Suppressor macrophage treated with lipopolysaccharide for 1 hour (primary cell): ENCODE data around the gene AP4E1.
"Not testable (repeated sequence)": the region's sequence is repeated elsewhere in the genome, so short reads cannot be mapped to it uniquely, and the experiment has no call there.

ENCODE experiments used
- DNase-seq, 3 donors: peaks; one replicate each; pipeline ENCODE4 v3.0.0-alpha.2; 2020 to 2022

AP4E1 gene

DNA sequence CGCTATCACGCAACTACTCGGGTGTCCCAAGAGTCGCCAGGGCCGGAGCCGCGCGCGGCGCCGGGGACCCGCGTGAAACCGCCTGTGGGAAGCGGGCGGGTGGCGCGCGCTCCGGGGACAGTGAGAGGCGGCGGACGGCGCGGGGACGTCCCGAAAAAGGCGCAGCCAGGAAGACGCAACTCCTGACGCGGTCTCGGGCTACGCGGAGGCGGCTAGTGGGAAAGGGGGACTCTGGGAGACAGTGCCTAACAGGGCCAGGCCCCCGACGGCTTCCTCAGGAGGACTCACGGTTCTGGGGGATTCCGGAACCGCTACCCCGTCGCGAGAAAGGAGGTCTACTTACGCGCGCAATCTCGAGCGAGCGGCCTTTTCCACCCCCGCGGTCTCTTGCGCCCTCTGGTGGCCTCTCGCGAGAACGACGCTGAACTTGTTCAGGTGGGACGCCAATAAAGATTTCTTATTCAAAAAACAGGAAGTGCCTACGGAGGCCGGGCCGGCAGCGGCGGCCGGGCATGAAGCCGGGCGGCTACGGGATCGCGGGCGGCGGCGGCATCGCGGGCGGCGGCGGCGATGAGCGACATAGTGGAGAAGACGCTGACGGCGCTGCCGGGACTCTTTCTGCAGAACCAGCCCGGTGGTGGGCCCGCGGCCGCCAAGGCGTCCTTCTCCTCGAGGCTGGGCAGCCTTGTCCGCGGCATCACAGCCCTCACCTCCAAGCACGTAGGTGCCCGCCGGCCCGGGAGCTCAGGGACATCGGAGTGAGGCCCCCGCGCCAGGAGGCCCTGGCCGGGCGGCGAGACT lies at the start of gene AP4E1:
AP4E1 (plus strand) TSS at position 475 of the 801 bp plus-strand sequence; CDS start at position 571, 96 bp downstream.
- peak; percentile 96 to 98 (median 96) for DNase-seq

DNA sequence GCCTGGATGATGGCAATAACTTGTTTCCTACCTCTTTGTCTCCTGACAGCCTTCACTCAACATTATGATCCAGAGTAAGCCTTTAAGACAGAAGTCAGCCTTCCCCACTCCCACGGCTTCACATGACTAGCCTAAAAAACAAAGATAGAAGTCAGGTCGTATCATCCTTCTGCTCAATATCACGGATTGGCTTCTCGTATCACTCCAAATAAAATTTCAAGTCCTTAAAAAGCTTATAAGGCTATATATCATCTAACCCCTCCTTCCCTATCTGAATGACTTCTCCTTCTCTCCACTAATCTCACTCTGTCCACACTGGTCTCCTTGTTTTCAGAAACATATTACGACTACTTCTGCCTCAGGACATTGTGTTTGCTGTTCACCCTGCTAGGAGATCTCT lies 47.7 kb upstream of the AP4E1 start:
- no peak for DNase-seq

DNA sequence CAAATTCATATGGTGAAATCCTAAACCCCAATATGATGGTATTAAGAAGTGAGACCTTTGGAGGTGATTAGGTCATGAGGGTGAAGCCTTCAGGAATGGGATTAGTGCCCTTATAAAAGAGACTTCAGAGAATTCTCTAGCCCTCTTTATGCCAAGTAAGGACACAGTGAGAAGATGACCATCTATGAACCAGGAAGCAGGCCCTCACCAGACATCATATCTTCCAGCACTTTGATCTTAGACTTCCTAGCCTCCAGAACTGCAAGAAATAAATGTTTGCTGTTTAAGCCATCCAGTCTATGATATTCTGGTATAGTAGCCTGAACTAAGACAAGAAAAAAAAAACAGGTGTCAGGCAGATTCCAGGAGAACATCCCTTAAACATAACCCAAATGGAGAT lies 45.9 kb upstream of the AP4E1 start:
- DNase-seq: no peak

DNA sequence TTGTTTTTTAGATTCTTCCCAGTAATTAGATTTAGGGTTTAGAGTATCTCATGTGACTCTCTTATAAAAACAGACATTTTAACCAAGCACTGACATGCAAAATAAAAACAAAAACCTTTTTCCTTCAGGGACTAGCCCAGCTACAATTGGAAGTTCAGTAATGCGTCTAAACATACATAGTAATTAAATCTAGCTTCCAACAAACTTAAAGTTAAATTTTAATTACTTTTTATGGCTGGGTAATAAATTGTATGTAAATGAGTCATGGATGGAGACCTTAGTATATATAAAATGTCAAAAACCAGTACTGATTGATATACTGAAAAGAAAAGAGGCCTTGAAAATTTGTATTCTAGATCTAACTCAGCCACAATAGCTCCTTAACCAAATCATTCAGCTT lies 43.6 kb upstream of the AP4E1 start:
- DNase-seq: no peak

DNA sequence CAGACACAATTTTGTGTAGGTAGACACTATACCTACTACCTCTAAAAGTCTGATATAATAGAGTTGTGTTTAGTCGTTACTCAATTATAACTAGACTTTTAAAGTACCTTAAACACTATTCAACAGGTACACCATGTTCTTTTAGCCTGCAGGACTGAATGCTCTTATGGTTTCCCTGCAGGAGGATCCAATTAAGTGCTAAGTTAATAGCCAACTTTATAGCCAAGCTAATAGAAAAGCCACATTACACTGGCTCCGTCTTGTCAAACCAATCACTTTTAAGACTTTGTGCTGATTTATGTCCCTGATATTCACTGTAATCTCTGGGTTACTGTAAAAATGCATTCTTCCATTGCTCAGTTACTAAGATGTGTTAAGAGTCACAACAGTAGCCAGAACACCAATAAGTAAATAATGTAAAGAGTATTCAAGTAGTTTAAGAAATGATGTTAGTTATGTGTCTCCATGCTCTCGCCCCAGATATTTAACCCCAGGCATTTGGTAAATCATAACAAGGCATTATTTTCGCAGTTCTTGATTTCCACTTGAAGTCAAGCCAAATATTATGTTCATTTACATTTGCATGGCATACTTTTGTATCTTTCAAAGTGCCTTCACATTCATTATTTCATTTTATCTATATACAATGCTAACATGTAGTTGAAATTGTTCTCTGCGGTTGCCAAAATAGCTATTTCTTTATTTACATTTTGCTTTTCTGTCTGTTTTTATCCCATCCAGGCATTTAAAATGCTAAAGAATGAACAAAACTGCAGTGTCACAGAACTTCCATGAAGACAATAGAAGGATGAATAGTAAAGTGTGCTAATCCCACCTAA lies 42.7 kb upstream of the AP4E1 start:
- DNase-seq: no peak

DNA sequence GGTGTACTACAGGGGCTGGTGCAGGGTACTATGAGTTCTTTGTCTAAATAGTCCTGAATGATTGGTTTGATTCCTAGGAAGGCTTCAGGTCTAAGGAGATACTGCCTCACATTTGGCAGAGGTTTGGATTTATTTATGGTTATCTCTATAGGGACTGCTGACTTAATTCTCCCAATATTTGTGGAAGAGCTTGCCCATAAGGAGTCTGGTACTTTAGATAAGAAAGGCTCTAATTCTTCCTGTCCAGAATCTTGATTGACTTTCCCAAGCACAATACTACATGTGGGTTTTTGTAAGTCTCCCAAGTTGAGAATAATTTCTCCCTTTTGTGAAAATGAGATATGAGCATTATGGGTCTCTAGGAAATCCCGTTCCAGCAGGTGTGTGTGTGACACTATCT lies 36.7 kb upstream of the AP4E1 start:
- DNase-seq: no peak

DNA sequence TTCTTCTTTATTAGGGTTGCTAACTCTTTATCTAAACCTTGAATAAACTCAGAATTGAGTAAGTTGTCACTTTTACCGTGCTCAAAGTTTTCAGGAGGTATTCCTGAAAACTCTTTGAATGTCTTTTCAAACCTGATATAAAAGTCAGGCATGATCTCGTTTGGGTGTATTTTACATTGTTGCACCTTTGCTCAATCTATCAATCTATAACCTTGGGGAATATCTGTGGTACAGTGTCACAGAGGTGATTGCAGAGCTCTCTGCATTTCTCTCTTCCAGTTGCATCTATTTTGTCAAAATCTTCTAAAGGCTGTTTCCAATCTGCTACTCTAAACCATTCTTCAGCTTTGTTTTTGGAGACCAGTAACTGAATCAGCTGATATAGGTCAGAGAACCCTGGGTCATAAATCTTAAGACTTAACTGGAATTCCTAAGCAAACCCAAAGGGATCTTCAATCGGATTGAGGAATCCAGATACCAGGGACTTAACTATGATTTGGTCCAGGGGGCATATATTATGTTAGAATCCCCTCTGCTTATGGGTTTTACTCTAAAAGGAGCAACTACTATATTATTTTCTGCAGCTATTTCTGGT lies 35.6 kb upstream of the AP4E1 start:
- DNase-seq: no peak

DNA sequence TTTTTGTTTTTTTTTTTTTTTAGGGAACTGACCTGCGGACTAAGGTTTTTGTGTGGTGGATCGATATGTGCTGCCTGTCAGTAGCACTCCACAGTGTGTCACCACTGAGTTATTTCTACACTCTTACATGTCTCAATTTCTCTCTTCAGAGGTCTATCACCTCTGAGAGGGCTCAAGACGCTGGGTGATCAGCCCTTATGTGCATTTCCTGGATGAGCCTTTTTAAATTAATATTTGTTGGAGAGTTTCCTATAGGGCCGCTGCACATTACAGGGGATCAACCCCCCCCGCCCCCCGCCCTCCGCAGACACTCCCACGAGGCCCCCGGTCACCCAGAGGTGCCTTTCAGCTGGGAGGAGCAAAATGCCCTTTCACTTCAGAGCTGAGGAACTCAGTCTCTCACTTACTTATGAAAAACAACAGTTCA lies 34.5 kb upstream of the AP4E1 start:
- DNase-seq: peak; percentile 32 to 47 (median 42)

DNA sequence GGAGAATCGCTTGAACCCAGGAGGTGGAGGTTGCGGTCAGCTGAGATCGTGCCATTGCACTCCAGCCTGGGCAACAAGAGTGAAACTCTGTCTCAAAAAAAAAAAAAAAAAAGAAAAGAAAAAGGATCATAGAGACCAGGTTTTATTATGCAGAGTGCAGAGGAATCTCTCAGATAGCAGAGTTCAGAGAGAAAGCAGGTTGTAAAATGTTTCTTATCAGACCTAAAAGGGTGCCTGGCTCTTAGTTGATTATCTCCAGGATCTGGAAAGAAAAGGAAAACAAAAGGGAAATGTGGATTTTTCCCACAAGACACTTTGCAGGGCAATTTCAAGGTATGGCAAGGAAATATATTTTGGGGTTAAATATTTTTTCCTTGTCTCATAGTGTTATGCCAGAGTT lies 33.2 kb upstream of the AP4E1 start:
- not testable (repeated sequence) for DNase-seq

DNA sequence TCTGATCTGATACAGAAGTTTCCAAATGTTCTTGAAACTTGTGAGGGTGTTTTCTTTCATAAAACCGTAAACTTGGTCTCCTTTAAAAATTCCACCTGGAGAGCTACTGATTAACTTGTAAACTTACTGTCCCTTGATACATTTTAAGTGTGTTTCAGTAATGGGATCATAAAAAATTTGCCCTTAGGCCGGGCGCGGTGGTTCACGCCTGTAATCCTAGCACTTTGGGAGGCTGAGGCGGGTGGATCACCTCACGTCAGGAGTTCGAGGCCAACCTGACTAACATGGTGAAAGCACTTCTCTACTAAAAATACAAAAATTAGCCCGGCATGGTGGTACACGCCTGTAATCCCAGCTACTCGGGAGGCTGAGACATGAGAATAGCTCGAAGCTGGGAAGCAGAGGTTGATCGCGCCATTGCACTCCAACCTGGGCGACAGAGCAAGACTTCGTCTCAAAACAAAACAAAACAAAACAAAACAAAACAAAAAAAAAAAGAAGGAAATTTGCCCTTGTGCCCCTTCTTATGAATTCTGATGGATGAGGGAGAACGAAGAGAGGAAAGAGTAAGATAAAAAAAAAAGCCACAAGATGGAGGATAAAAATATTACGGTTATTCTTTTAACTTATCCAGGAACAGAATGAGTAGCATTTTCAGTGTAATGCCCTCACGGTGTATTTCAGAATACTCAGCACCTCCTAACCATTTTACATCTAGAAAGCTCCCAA lies 32.1 kb upstream of the AP4E1 start:
- no peak for DNase-seq

DNA sequence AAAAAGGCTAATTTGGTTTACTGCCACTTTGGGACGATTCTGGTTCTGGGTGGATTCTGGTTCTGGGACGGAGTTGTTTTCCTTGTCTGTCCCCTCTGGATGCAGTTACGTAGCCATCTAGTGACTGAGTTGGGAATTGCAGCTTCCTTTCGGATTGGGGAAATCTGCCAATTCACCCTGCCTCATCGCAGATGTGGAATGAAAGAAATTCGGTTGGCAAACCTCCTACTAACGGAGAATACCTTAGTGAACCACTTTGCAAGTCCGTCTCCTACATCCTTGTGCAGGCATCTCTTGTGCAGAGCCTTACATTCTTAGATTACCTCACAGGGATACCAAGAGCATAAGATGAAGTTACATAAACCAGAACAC lies 31.5 kb upstream of the AP4E1 start:
- peak; percentile 86 to 90 (median 87) for DNase-seq

DNA sequence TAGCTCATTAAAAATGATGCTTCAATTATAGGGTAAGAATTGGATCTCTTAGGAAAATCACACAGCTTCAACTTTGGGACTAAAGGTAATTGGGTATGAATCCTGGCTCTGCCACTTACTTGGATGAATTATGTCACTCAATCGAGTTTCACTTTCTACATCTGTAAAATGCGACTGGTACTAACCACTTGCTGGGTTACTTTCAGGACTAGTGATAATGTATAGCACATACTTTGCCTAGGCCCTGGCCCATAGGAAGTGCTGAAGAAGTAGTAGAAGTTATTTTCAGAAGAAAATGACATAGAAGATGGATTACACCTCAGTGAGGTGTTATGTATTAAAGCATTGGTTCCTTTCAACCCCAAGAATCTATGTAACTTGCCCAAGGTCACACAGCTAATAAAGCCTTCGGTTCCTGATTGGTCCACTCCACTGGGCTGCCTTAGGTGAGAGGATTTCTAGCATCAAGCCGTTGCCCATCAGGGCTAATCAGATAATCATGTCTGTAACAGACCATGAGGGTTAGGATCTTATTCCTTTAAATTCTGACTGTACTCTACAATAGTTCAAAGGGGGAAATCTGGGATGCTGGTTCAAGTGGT lies 29.4 kb upstream of the AP4E1 start:
- peak in 2 of 3 donors; percentile 37 to 57 for DNase-seq

DNA sequence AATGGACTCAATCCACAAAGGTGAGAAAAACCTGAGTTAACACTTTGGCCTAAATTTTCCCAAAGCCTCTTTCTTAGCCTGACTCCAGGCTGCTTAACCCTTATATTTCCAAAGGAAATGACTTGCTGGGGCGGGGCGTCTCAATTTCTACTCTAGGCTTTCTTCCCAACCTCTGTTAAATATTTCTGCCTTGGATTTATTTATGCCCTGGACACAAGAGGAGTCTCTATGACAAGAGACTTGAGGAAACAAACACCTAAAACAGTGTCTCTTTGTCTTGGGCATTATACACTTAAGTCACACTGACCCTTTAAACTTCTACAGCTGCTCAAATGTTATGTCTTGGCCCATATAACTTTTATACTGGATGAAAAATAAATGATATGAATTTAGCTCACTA lies 28.3 kb upstream of the AP4E1 start:
- no peak for DNase-seq

DNA sequence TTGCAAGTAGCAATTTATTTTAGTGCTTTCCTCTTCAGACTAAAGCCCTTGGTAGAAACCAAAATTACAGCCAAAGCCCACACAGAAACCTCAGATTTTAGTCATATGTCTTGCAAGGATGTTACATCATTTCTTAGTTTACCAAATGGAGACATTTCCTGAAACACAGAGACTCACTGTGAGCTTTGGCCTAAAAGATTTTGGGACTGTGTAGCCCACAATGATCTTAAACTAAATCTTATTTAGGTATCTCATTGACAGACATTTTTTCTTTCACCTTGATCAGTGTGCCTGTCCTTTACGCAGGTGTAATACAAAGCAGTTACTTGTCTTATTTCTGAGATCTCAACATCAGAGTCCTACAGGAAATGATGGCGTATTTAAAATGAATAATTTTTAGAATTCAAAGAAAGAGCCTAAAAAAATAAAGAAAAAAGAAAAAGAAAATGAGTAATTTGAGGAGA lies 27.8 kb upstream of the AP4E1 start:
- DNase-seq: peak; percentile 74 to 95 (median 92)

DNA sequence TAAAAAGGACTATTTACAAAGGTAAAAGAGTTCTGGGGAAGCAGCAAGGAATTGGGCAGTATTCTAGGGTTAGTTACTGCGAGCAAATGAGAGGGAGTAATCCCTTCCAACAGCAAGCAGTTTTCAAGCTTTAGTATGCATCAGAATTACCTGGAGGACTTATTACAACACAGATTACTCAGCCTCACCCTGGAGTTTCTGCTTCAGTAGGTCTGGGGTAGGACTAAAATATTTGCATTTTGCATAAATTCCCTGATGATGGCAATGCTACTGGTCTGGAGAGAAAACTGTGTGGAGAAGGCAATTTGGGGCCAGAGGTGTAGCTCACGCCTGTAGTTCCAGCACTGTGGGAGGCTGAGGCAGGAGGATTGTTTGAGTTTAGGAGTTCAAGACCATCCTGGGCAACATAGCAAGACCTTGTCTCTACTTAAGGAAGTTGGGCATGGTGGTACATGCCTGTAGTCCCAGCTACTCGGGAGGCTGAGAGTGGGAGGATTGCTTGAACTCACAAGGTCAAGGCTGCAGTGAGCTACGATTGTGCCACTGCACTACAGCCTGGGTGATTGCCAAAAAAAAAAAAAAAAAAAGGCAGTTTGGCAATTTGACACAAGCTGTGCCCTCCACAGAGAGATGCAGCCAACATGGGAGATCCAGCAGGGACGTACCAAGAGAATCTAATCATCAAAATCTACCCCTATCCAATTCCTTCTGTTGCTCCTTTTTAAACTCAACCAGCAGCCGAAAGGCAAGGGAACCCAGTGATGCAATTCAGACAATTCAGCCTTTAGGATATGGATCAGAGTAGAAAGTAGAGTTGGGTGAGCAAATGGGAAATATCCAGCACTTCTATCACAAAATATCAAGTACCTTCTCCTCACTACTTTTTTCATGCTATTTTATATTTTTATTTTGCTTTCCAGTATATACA lies 27.1 kb upstream of the AP4E1 start:
- peak; percentile 56 to 68 (median 67) for DNase-seq

DNA sequence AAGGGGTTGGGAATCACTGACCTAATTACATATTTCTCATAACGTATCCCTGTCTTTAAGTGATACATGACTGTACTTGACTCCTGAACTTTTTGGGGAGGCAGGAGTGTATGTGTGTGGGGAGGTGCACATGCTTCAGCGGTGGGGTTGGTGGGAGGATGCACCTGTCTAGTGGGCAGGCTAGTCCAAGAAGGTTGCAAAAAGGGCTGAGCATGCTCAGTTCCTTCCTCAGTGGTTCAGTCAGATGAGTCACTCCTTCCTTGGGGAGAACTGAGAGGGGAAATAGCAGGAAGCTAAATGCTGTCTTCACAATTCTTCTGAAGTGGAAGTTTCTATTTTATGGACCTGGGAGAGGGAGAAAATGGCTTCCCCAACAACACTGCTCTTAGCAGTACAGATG lies 24.6 kb upstream of the AP4E1 start:
- peak; percentile 75 to 88 (median 81) for DNase-seq

DNA sequence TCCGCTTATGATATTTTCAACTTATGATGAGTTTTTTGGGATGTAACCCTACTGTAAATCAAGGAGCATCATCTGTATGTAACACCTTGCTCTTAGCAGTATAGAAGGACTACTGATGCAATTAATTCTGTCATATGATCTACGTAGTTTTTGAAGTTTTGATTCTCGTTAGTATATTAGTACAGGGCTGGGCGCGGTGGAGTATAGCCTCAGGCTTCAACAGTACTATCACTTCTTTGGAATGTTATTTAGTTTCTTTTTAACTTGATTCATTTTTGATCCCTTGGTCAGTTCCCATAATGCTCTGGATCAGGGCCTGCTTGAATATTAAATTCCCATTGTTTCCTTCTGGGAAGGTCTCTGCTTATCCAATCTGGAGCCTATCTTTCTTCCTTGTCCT lies 23.9 kb upstream of the AP4E1 start:
- DNase-seq: peak in 1 of 3 donors; percentile 16

DNA sequence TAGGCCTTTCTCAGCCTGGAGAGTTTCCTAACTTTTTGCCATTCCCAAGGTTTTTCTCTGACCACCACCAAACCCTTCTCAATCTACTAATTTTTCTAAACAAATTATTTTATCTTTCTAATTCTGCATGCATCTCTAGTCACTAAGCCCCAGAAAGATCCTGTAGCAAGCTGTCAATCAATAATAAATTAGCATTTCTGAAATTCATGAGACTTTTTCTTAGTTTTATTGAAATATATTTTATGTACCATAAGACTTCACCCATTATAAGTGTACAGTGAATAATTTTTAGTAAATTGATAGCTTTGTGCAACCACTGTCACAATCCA lies 22.4 kb upstream of the AP4E1 start:
- DNase-seq: no peak

DNA sequence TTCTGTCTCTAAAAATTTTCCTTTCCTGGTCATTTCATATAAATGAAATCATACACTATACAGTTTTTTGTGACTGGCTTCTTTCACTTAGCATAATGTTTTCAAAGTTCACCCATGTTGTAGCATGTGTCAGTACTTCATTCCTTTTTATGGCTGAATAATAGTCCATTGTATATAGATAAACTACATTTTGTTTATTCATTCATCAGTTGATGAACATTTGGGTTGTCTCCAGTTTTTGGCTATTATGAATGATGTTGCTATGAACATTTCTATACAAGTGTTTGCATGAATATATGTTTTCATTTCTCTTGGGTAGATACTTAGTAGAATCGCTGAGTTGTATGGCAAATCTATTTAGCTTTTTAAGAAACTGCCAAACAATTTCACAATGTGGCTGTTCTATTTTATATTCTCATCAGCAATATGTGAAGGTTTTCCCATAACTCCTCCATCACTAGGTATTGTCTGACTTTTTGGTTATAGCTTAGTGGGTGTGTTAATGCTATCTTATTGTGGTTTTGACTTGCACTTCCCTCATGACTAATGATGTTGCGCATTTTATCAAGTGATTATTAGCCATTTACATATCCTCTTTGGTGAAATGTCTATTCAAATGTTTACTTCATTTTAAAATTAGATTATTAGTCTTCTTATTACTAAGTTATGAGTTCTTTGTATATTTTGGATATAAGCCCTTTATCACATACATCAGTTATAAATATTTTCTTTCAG lies 21.7 kb upstream of the AP4E1 start:
- DNase-seq: peak; percentile 39 to 78 (median 78)

DNA sequence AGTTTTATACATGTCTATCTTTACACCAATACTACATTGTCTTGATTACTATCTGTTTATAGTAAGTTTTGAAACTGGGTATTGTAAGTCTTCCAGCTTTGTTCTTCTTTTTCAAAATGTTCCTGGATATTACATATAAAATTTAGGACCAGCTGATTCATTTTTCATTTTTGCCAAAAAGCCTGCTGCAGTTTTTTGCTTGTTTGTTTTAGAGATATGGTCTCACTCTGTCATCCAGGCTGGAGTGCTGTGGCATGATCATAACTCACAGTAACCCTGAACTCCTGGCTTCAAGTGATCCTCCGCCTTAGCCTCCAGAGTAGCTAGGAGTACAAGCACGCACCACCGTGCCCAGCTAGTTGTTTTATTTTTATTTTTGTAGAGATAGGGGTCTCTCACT lies 20.4 kb upstream of the AP4E1 start:
- DNase-seq: peak in 1 of 3 donors; percentile 17

DNA sequence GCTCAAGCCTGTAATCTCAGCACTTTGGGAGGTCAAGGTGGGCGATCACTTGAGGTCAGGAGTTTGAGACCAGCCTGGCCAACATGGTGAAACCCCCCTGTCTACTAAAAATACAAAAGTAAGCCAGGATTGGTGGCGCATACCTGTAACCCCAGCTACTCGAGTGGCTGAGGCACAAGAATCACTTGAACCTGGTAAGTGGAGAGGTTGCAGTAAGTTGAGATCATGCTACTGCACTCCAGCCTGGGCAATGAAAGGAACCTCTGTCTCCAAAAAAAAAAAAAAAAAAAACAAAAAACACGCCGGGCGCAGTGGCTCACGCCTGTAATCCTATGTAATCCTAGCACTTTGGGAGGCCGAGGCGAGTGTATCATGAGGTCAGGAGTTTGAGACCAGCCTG lies 18.9 kb upstream of the AP4E1 start:
- no peak for DNase-seq
